Ovary (tissue), 9 donors: ENCODE results near the gene GNPAT. TPM values are rescaled to one million over a fixed set of nuclear protein-coding genes. Genes with fewer than 3 reads are reported as not detected.

Experiments used
- DNase-seq, 5 donors: peaks; one replicate each; pipeline ENCODE4 v3.0.0-alpha.2; 2019 to 2020
- H3K27ac ChIP-seq, 2 donors: fragments of 200-600 bp; one replicate each; pipeline versions ENCODE4 v1.5.1 to v1.8.0; 2019 to 2022
- H3K27me3 ChIP-seq: fragments of 200-600 bp; one replicate; pipeline ENCODE4 v1.8.0; 2022
- H3K36me3 ChIP-seq: fragments of 200-600 bp; sonication (generic); one replicate; pipeline ENCODE4 v1.5.1; 2019
- H3K4me1 ChIP-seq: one replicate; pipeline ENCODE4 v1.8.1; 2013; ENCODE audit warnings: mild to moderate bottlenecking, moderate library complexity; ENCODE audit not compliant: insufficient read depth
- H3K4me3 ChIP-seq: fragments of 200-600 bp; sonication (generic); one replicate; pipeline ENCODE4 v1.5.1; 2017
- H3K9me3 ChIP-seq, 2 donors: fragments of 200-600 bp in 1 of 2; sonication (generic) in 1 of 2; one replicate each; pipeline versions ENCODE4 v1.5.1 to v1.8.1; 2013 to 2019; ENCODE audit warnings: mild to moderate bottlenecking in 1 of 2, moderate library complexity in 1 of 2
- CTCF ChIP-seq, 3 donors: fragments of 450-650 bp in 2 of 3; fragments of 200-600 bp in 1 of 3; IDR thresholded peaks; one replicate each; pipeline versions ENCODE4 v1.5.1 to v1.8.0; 2016 to 2022; ENCODE audit warnings: antibody characterized with exemption in 3 of 3, mild to moderate bottlenecking in 1 of 3
- EP300 ChIP-seq: sonication (generic); formaldehyde crosslinking; IDR thresholded peaks from one replicate; pipeline ENCODE4 v1.6.1; 2017; ENCODE audit warnings: antibody characterized with exemption
- POLR2A ChIP-seq: fragments of 450-650 bp; IDR thresholded peaks from one replicate; pipeline ENCODE4 v1.6.1; 2017; ENCODE audit warnings: antibody characterized with exemption, mild to moderate bottlenecking, moderate library complexity
- WGBS, 3 donors: extraction: QIAGEN DNeasy Blood & Tissue Kit in 1 of 3; methylation state at CpG; one replicate each; pipeline versions ENCODE4 v1.1.5 to v1.1.7; 2013 to 2017; 5-methylcytosine and 5-hydroxymethylcytosine counted together
- intact Hi-C, 4 donors: fragments of 100-400 bp; cut with DNase I; formaldehyde crosslinking; loops; one replicate each; pipeline versions ENCODE4 v1.11.0 to v1.15.1; 2022 to 2023
- polyA plus RNA-seq, 2 donors: library from polyadenylated mRNA; stranded (reverse); fragments of 200-250 nt in 1 of 2; fragments of 350-450 nt in 1 of 2; fragmentation: Illumina TruSeq in 1 of 2; extraction: RNeasy Lipid Tissue Mini Kit (QIAGEN cat#74804) in 1 of 2; gene quantifications; one replicate each; pipeline ENCODE4 v1.2.3, GENCODE V29; 2013 to 2014
- total RNA-seq, 7 donors: library from RNA; depleted of rRNA in 2 of 7; stranded (reverse); fragments of >200 nt in 2 of 7; fragmentation: NEBNext Ultra II Directional in 3 of 7; extraction: Animal tissue kit (Norgen Biotek cat#: 25700) in 3 of 7; gene quantifications; one replicate each; pipeline versions ENCODE4 v1.1.0 to v1.2.4, GENCODE V29; 2016 to 2023
- donor health status: DM: no; HTN: no; CAD: no; lungs with moderate emphysema.
- donor health status: DM: no; HTN: no; CAD: no.
- donor health status: Bipolar disorder and iron deficiency.
- donor health status: DM: yes; HTN: yes; CAD: no.
- donor health status: DM: no; HTN: no; CAD: no.
- donor health status: DM: yes; HTN: yes; CAD: no.

The GNPAT gene
- total and polyA plus RNA-seq, 9 donors, result 22.5 to 35.3 (median 30.2) TPM

- no peaks in the 10 kb centered on the region for H3K27me3 ChIP-seq
These were observed 25.2 kb upstream of the GNPAT start for GRCh38 chr1:231215681-231216385.

GRCh38 chr1:231216498-231216897, 24.5 kb upstream of the GNPAT start:
- DNase-seq, result no peak
- 31 to 44% (median 39%) methylated on average over 4 of the region's 4 CpGs for WGBS, 3 donors
- Histone ChIP-seq H3K27ac (no peak overlapping the region), H3K4me1 (no peaks in the 10 kb centered on the region), H3K4me3 (no peak overlapping the region), H3K9me3 (no peaks in the 10 kb centered on the region), H3K36me3 (no peaks in the 10 kb centered on the region), H3K27me3 (no peaks in the 10 kb centered on the region)
- TF ChIP-seq CTCF (IDR thresholded peaks at IDR 0.05) (no peak), EP300 (no peak), POLR2A (no peak)
- intact Hi-C loops, result loop anchor here in 1 of 4 donors (10.0 kb wide), 1 partner anchor 302 kb away; no protein-coding TSS in a partner anchor

More at GRCh38 chr1:231215681-231216385, 25.2 kb upstream of the GNPAT start:
- no peak for DNase-seq
- H3K4me3 ChIP-seq, result no peak overlapping the region
- no peaks in the 10 kb centered on the region for H3K4me1 ChIP-seq
- intact Hi-C loops, result loop anchor here in 1 of 4 donors (10.0 kb wide), 1 partner anchor 301 kb away; no protein-coding TSS in a partner anchor
- 76 to 82% (median 78%) methylated on average over 10 of the region's 10 CpGs for WGBS, 3 donors
- TF ChIP-seq CTCF (IDR thresholded peaks at IDR 0.05) (no peak), EP300 (no peak)
- no peaks in the 10 kb centered on the region for H3K9me3 ChIP-seq
- H3K36me3 ChIP-seq, result no peaks in the 10 kb centered on the region
- no peak overlapping the region for H3K27ac ChIP-seq

- H3K27ac ChIP-seq, result no peak overlapping the region
- H3K4me3 ChIP-seq, result no peak overlapping the region
- intact Hi-C loops, result loop anchor here in 1 of 4 donors (10.0 kb wide), 1 partner anchor 302 kb away; no protein-coding TSS in a partner anchor
- 78 to 83% (median 80%) methylated on average over 11 of the region's 11 CpGs for WGBS, 3 donors
- no peaks in the 10 kb centered on the region for H3K27me3 ChIP-seq
- no peak for DNase-seq
- no peaks in the 10 kb centered on the region for H3K9me3 ChIP-seq
- H3K4me1 ChIP-seq, result no peaks in the 10 kb centered on the region
- H3K36me3 ChIP-seq, result no peaks in the 10 kb centered on the region
- TF ChIP-seq EP300, result no peak
These were observed 24.0 kb upstream of the GNPAT start for GRCh38 chr1:231217056-231217455.

- 65 to 71% (median 67%) methylated on average over 6 of the region's 6 CpGs for WGBS, 3 donors
- Histone ChIP-seq H3K36me3 (no peaks in the 10 kb centered on the region), H3K4me1 (no peaks in the 10 kb centered on the region), H3K9me3 (no peaks in the 10 kb centered on the region), H3K27me3 (no peaks in the 10 kb centered on the region), H3K4me3 (no peak overlapping the region), H3K27ac (no peak overlapping the region)
- TF ChIP-seq POLR2A (no peak), CTCF (IDR thresholded peaks at IDR 0.05) (no peak), EP300 (no peak)
- intact Hi-C loops, result loop anchor here in 1 of 4 donors (10.0 kb wide), 1 partner anchor 303 kb away; no protein-coding TSS in a partner anchor
- no peak for DNase-seq
These were observed 22.9 kb upstream of the GNPAT start for GRCh38 chr1:231218078-231218477.
